ENCODE data around the gene GRB2.

- TF ChIP-seq CTCF (IDR thresholded peaks at IDR 0.05 in 8 of 11, conservative IDR thresholded peaks at IDR 0.05 in 3 of 11), result no peak
- no peak for TF ChIP-seq POLR2A (IDR thresholded peaks at IDR 0.05)
- peak in 2 of 3 donors; percentile 55 to 65 for TF ChIP-seq POLR2AphosphoS5 (IDR thresholded peaks at IDR 0.05)
Measured at GRCh38 chr17:75308732-75309629, 96.5 kb downstream of the GRB2 start.

Measured in spleen (tissue), 7 donors.